Measurements from ENCODE around the gene PAPPA2.

- TF ChIP-seq CTCF (conservative IDR thresholded peaks at IDR 0.05; ENCODE audit: low read depth, low read length) (no peak), EZH2 (IDR thresholded peaks at IDR 0.05; ENCODE audit: low read length, unreplicated experiment) (no peak), EZH2phosphoT487 (IDR thresholded peaks at IDR 0.05; ENCODE audit: borderline replicate concordance, low read length) (no peak)
These were observed 338.1 kb downstream of the PAPPA2 start for GRCh38 chr1:176800978-176801513.
